Measurements from ENCODE around the gene HABP2. TPM values are rescaled to one million over a fixed set of nuclear protein-coding genes. Genes with fewer than 3 reads are reported as not detected.

Gene HABP2
- total RNA-seq, 1 donor from 2014 or later, result 0.77 TPM

- intact Hi-C loops (cut with DNase I), result no loop called here
- H3K27ac ChIP-seq, result no peak overlapping the region
- no peaks in the 10 kb centered on the region for H3K9me3 ChIP-seq
- ATAC-seq, result no peak
- no peaks in the 10 kb centered on the region for H3K4me1 ChIP-seq
- H3K36me3 ChIP-seq, result no peaks in the 10 kb centered on the region
- DNase-seq, result no peak
- TF ChIP-seq, protein P1, sequence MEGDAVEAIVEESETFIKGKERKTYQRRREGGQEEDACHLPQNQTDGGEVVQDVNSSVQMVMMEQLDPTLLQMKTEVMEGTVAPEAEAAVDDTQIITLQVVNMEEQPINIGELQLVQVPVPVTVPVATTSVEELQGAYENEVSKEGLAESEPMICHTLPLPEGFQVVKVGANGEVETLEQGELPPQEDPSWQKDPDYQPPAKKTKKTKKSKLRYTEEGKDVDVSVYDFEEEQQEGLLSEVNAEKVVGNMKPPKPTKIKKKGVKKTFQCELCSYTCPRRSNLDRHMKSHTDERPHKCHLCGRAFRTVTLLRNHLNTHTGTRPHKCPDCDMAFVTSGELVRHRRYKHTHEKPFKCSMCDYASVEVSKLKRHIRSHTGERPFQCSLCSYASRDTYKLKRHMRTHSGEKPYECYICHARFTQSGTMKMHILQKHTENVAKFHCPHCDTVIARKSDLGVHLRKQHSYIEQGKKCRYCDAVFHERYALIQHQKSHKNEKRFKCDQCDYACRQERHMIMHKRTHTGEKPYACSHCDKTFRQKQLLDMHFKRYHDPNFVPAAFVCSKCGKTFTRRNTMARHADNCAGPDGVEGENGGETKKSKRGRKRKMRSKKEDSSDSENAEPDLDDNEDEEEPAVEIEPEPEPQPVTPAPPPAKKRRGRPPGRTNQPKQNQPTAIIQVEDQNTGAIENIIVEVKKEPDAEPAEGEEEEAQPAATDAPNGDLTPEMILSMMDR (IDR thresholded peaks at IDR 0.05), result no peak
- H3K4me3 ChIP-seq, result no peak overlapping the region
- H3K27me3 ChIP-seq (ENCODE audit: low read depth), result no peaks in the 10 kb centered on the region
Measured at GRCh38 chr10:113524539-113525490, 28.0 kb upstream of the HABP2 start.

DNA sequence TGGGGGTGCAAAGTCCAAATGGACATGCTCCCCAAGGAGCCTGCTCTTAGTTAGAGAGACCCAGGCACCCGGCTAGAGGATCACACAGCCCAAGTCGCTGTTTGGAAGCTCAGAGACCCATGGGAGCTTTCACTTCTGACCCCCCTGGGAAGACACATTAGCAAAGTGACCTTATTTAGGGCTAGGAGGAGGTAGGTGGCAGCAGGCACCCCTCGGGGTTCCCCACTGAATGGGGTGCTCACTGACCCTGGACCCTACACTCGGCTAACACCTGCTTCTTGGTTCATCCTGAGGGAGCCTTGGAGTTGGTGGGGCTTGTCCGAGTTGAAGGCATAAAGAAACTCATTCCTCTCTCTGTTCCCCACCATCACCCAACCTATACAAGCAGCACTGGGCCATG is 27.1 kb upstream of the HABP2 start:
- H3K27ac ChIP-seq, result no peak overlapping the region
- DNase-seq (no peak), ATAC-seq (no peak)
- intact Hi-C loops (cut with DNase I), result no loop called here
- H3K36me3 ChIP-seq, result no peaks in the 10 kb centered on the region
- H3K4me1 ChIP-seq, result no peaks in the 10 kb centered on the region
- TF ChIP-seq, protein P1 (IDR thresholded peaks at IDR 0.05), result no peak
- no peak overlapping the region for H3K4me3 ChIP-seq
- H3K27me3 ChIP-seq (ENCODE audit: low read depth), result no peaks in the 10 kb centered on the region
- no peaks in the 10 kb centered on the region for H3K9me3 ChIP-seq

DNA sequence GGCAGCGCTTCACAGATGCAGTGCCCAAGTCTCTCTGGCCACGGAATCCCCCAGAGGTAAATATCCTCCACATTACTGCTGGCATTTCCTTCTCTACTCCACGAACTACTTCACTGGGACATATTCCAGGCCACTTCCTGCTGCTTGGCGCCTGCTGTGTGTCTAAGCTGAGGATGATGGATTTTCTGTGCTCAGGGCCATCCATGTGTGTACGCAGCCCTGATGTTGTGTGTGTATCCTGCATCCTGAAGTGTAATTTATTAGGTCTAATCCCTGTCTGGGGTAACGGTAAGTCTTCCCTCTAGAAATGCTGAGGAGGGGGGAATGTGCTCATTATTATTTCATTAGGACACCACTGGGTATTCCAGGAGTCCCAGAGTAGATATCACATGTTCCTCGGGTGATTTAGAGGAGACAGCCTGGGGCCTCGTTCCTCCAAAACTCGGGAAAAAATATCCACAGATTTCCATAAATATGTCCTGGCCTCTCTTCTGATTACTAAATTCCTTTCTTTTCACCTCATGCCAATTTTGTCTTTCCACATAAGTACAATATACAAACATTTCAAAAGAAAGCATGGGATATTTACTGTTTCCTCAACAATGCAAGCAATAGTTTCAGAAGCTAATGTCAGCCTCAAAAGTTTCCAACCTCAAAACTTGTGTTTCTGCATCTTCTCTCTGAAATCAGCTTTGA is 25.5 kb upstream of the HABP2 start:
- no peak for DNase-seq
- H3K4me1 ChIP-seq, result no peaks in the 10 kb centered on the region
- ATAC-seq, result no peak
- no peak overlapping the region for H3K4me3 ChIP-seq
- H3K27me3 ChIP-seq (ENCODE audit: low read depth), result no peaks in the 10 kb centered on the region
- H3K27ac ChIP-seq, result no peak overlapping the region
- TF ChIP-seq, protein P1 (IDR thresholded peaks at IDR 0.05), result no peak
- intact Hi-C loops (cut with DNase I), result no loop called here
- no peaks in the 10 kb centered on the region for H3K9me3 ChIP-seq
- no peaks in the 10 kb centered on the region for H3K36me3 ChIP-seq

- ATAC-seq (no peak), DNase-seq (no peak)
- Histone ChIP-seq H3K4me3 (no peak overlapping the region), H3K27ac (no peak overlapping the region), H3K36me3 (no peaks in the 10 kb centered on the region), H3K27me3 (ENCODE audit: low read depth) (no peaks in the 10 kb centered on the region), H3K4me1 (no peaks in the 10 kb centered on the region), H3K9me3 (no peaks in the 10 kb centered on the region)
- intact Hi-C loops (cut with DNase I), result no loop called here
- TF ChIP-seq, protein P1 (IDR thresholded peaks at IDR 0.05), result no peak
Measured at GRCh38 chr10:113528876-113529275, 24.0 kb upstream of the HABP2 start.

DNA sequence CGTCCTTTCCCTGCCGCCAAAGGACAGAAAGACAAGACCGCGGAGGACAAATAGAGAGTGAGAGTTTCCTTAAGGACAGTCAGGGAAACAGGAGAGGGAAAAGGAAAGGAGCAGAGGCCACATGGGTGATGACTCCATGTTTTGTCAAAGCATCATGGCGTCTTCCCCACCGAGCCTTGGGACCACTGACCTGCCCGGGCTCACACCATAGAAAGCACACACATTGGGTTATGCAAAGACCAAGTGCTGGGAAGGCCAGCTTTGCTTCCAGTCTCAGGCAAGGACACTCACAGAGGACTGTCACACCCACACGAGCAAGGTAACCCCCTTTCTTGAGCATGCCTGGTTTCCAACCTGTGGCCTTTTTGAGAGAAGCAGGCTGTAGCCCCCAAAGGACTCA is 23.3 kb upstream of the HABP2 start:
- Histone ChIP-seq H3K36me3 (no peaks in the 10 kb centered on the region), H3K27ac (no peak overlapping the region), H3K4me1 (no peaks in the 10 kb centered on the region), H3K4me3 (no peak overlapping the region), H3K27me3 (ENCODE audit: low read depth) (no peaks in the 10 kb centered on the region), H3K9me3 (no peaks in the 10 kb centered on the region)
- no peak for DNase-seq
- intact Hi-C loops (cut with DNase I), result no loop called here
- ATAC-seq, result no peak
- TF ChIP-seq, protein P1 (IDR thresholded peaks at IDR 0.05), result no peak
